CD8-positive, alpha-beta memory T cell (primary cell): ENCODE measurements around the gene HNRNPM. TPM values are rescaled to one million over a fixed set of nuclear protein-coding genes. Genes with fewer than 3 reads are reported as not detected.
A peak's percentile ranks its signal among the peaks of the same experiment; 100 is the strongest.
"Not testable (repeated sequence)": the region's sequence is repeated elsewhere in the genome, so short reads cannot be mapped to it uniquely, and the experiment has no call there.

ENCODE experiments used
- CTCF ChIA-PET: fragments of 350-600 bp; sonication (Branson Sonifier 250); formaldehyde crosslinking; loops from one replicate; lab custom pipeline; 2021; ENCODE audit warnings: antibody characterized with exemption; lab: Charles Lee
- POLR2A ChIA-PET: fragments of 350-600 bp; sonication (Branson Sonifier 250); formaldehyde crosslinking; loops from one replicate; lab custom pipeline; 2021; ENCODE audit warnings: antibody characterized with exemption; lab: Charles Lee
- DNase-seq, 5 donors: peaks; one replicate each; pipeline versions ENCODE4 v3.0.0 to v3.0.0-alpha.2; 2020 to 2022; ENCODE audit warnings: mixed read lengths in 1 of 5
- H3K27ac ChIP-seq: one replicate; pipeline ENCODE4 v1.7.0; 2013; ENCODE audit warnings: low read depth, mild to moderate bottlenecking, low read length, moderate library complexity
- H3K27me3 ChIP-seq: 2 replicates; pipeline ENCODE4 v1.7.0; 2013; ENCODE audit warnings: low read length, mild to moderate bottlenecking; ENCODE audit not compliant: insufficient read depth, poor library complexity, severe bottlenecking
- H3K36me3 ChIP-seq: 2 replicates; pipeline ENCODE4 v1.7.0; 2013; ENCODE audit warnings: mild to moderate bottlenecking, low read length, moderate library complexity; ENCODE audit not compliant: insufficient read depth
- H3K4me1 ChIP-seq: 2 replicates; pipeline ENCODE4 v1.7.0; 2013; ENCODE audit warnings: mild to moderate bottlenecking, low read length, moderate library complexity; ENCODE audit not compliant: insufficient read depth
- H3K4me3 ChIP-seq: 2 replicates; pipeline ENCODE4 v1.7.0; 2013; ENCODE audit warnings: mild to moderate bottlenecking, low read length
- H3K9me3 ChIP-seq: 2 replicates; pipeline ENCODE4 v1.7.0; 2013; ENCODE audit warnings: mild to moderate bottlenecking, low read length
- H3K27ac Mint-ChIP-seq, 8 donors: one replicate each; pipeline ENCODE4 v1.8.0; 2020 to 2021; ENCODE audit warnings: mixed read lengths in 8 of 8, mild to moderate bottlenecking in 6 of 8, inconsistent platforms in 3 of 8, moderate library complexity in 3 of 8
- H3K27me3 Mint-ChIP-seq, 2 donors: one replicate each; pipeline ENCODE4 v1.8.0; 2020 to 2021; ENCODE audit warnings: mixed read lengths in 2 of 2, mild to moderate bottlenecking in 1 of 2, moderate library complexity in 1 of 2
- H3K36me3 Mint-ChIP-seq, 3 donors: one replicate each; pipeline ENCODE4 v1.8.0; 2020 to 2021; ENCODE audit warnings: mixed read lengths in 3 of 3, inconsistent platforms in 1 of 3, mild to moderate bottlenecking in 1 of 3
- H3K4me1 Mint-ChIP-seq, 3 donors: one replicate each; pipeline ENCODE4 v1.8.0; 2020 to 2021; ENCODE audit warnings: mixed read lengths in 3 of 3, inconsistent platforms in 1 of 3, mild to moderate bottlenecking in 1 of 3
- H3K4me3 Mint-ChIP-seq, 7 donors: one replicate each; pipeline ENCODE4 v1.8.0; 2020 to 2021; ENCODE audit warnings: mixed read lengths in 7 of 7, mild to moderate bottlenecking in 6 of 7, moderate library complexity in 4 of 7, inconsistent platforms in 2 of 7
- H3K9me3 Mint-ChIP-seq, 5 donors: one replicate each; pipeline ENCODE4 v1.8.0; 2020 to 2022; ENCODE audit warnings: mixed read lengths in 5 of 5, mild to moderate bottlenecking in 3 of 5, moderate library complexity in 2 of 5, inconsistent platforms in 1 of 5
- polyA plus RNA-seq: library from polyadenylated mRNA; unstranded; fragments of 300-500 nt; fragmentation: Illumina TruSeq; gene quantifications from one replicate; pipeline ENCODE4 v1.2.3, GENCODE V29; 2021
- total RNA-seq, 2 experiments: library from RNA; stranded (reverse); gene quantifications; one replicate each; pipeline ENCODE4 v1.2.3, GENCODE V29; 2021

The HNRNPM gene
- total and polyA plus RNA-seq, 3 experiments from 2014 or later: 311 to 338 (median 336) TPM

DNA sequence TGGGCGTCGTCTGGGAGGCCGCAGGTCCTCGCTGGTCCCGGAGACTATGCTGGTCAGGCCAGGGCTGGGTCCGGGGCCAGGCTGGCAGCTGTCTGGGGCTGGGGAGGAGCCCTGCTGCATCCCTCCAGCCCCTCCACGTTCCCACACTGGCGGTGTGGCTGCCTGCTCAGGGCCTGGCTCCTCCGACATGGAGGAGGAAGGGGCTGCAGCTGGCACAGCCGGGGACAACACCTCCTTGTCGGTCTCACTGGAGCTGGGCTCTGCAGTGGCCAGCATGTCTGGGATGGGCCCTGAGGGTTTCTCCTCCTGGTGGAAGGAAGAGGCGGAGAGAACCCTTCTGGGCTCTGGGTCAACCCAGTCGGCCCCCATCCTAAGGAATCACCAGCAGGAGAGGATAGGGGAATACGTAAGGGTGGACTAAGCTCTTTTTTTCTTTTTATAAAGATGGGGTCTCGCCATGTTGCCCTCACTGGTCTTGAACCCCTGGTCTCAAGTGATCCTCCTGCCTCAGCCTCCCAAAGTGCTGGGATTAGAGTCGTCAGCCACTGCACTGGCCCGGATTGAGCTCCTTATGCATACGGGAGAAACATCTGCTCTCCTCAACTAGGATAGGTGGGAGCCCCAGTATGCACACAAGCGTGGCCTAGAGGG, 68.4 kb downstream of the HNRNPM start:
- Histone ChIP-seq H3K27ac (peak overlapping the region; percentile 83), H3K27me3 (no peaks in the 10 kb centered on the region), H3K36me3 (no peaks in the 10 kb centered on the region), H3K4me1 (peaks cover 57% of the 10 kb centered on the region), H3K4me3 (peak overlapping the region; percentile 68), H3K9me3 (no peaks in the 10 kb centered on the region)
- POLR2A ChIA-PET: interaction anchor here (0.7 to 3.0 kb wide), 15 partner anchors 8 to 100 kb away, joined by 3 to 15 read pairs (median 7); partner anchors contain the start of genes HNRNPM and MARCHF2
- Mint-ChIP-seq H3K36me3 (peaks cover 0 to 28% (median 2%) of the 10 kb centered on the region in 3 donors), H3K4me1 (peaks cover 40 to 55% (median 45%) of the 10 kb centered on the region in 3 donors), H3K27me3 (peaks cover 0 to 4% of the 10 kb centered on the region in 2 donors), H3K4me3 (peak overlapping the region; percentile 89 to 97 (median 93)), H3K9me3 (no peaks in the 10 kb centered on the region), H3K27ac (peak overlapping the region; percentile 94 to 99 (median 98))
- DNase-seq: no peak
- CTCF ChIA-PET: interaction anchor here (1.4 to 11.0 kb wide), 6 partner anchors 8 to 65 kb away, joined by 5 to 120 read pairs (median 8); partner anchors contain the start of gene MYO1F

DNA sequence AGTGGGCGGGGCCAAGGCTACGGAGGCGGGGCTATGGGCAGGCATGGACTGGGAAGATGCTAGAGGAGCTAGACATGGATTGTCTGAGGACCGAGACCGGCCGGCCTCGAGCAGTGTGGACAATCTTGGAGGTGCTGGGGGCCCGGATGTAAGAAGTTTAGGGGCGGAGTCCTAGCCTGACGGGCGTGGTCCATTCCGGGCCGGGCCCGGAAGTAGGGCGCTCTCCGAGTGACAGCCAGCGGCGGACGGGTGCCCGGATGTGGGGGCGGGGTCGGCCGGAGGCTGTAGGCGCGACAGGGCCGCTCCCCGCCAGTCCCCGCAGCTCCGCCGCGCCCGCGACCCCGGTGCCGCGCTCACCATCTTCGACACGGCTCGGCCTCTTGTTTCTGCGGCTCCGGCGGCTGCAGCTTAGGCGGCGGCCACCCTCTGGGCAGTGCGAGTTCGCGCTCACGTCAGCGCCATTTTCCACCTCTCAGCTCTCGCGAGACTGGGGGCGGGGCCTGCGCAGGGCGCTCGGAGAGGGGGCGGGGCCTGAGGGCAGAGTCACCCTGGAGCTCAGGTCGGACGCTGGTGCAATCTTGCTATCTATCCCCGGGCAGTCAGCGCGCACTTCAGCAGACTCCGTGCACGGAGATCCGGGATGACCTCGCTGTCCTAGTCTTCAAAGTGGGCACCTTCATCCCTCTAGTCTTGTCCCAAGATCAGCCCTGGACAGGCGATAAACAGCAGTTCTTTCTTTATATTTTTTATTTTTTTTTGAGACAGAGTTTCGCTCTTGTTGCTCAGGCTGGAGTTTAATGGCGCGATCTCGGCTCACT, 69.1 kb downstream of the HNRNPM start, which contains the start of gene ZNF414:
Gene ZNF414, minus strand, starts transcription at position 481 of the 818 bp plus-strand sequence. Its CDS starts 121 bp downstream, at position 360.
- peaks cover 46 to 62% (median 52%) of the 10 kb centered on the region in 3 donors for H3K4me1 Mint-ChIP-seq
- H3K4me3 Mint-ChIP-seq: peak within 1 kb of the TSS; percentile 89 to 97 (median 93)
- no peaks in the 10 kb centered on the region for H3K36me3 ChIP-seq
- H3K27me3 Mint-ChIP-seq: peaks cover 0 to 4% of the 10 kb centered on the region in 2 donors
- POLR2A ChIA-PET: interaction anchor here (0.6 to 3.0 kb wide), 19 partner anchors 8 to 124 kb away, joined by 3 to 15 read pairs (median 4); partner anchors contain the start of genes HNRNPM and MARCHF2
- H3K4me1 ChIP-seq: peaks cover 64% of the 10 kb centered on the region
- H3K9me3 ChIP-seq: no peaks in the 10 kb centered on the region
- DNase-seq: peak; percentile 94 to 98 (median 97)
- peaks cover 0 to 28% (median 2%) of the 10 kb centered on the region in 3 donors for H3K36me3 Mint-ChIP-seq
- no peaks in the 10 kb centered on the region for H3K9me3 Mint-ChIP-seq
- H3K4me3 ChIP-seq: peak within 1 kb of the TSS; percentile 68
- peak within 1 kb of the TSS; percentile 94 to 99 (median 98) for H3K27ac Mint-ChIP-seq
- CTCF ChIA-PET: interaction anchor here (0.9 to 11.0 kb wide), 10 partner anchors 9 to 101 kb away, joined by 3 to 120 read pairs (median 6); partner anchors contain the start of genes MARCHF2 and MYO1F
- peak within 1 kb of the TSS; percentile 83 for H3K27ac ChIP-seq
- no peaks in the 10 kb centered on the region for H3K27me3 ChIP-seq

DNA sequence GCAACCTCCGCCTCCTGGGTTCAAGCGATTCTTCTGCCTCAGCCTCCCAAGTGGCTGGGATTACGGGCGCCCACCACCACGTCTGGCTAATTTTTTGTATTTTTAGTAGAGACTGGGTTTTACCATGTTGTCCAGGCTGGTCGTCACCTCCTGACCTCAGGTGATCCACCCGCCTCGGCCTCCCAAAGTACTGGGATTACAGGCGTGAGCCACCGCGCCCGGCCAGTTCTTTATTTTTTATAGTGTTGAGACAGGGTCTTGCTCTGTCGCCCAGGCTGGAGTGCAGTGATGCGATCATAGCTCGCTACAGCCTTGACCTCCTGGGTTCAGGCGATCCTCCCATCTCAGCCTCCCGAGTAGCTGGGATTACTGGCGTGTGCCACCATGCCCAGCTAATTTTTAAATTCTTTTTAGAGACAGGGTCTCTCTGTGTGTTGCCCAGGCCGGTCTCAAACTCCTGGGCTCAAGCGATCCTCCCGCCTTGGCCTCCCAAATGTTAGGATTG, 69.8 kb downstream of the HNRNPM start:
- not testable (repeated sequence) for DNase-seq, H3K36me3 ChIP-seq, H3K9me3 ChIP-seq, H3K27me3 ChIP-seq, H3K27me3 Mint-ChIP-seq, H3K9me3 Mint-ChIP-seq
- peaks cover 47 to 66% (median 53%) of the 10 kb centered on the region in 3 donors for H3K4me1 Mint-ChIP-seq
- ChIA-PET POLR2A (interaction anchor here (0.6 to 3.0 kb wide), 14 partner anchors 8 to 125 kb away, joined by 3 to 15 read pairs (median 6); partner anchors contain the start of gene HNRNPM), CTCF (interaction anchor here (0.9 to 11.0 kb wide), 10 partner anchors 10 to 101 kb away, joined by 3 to 120 read pairs (median 5); partner anchors contain the start of genes MARCHF2 and MYO1F)
- H3K36me3 Mint-ChIP-seq: peaks cover 0 to 25% (median 2%) of the 10 kb centered on the region in 3 donors
- H3K27ac Mint-ChIP-seq: peak overlapping the region; percentile 94 to 99 (median 98)
- Histone ChIP-seq H3K4me1 (peaks cover 71% of the 10 kb centered on the region), H3K4me3 (peak overlapping the region; percentile 68), H3K27ac (peak overlapping the region; percentile 83)
- H3K4me3 Mint-ChIP-seq: peak overlapping the region; percentile 89 to 97 (median 93)

DNA sequence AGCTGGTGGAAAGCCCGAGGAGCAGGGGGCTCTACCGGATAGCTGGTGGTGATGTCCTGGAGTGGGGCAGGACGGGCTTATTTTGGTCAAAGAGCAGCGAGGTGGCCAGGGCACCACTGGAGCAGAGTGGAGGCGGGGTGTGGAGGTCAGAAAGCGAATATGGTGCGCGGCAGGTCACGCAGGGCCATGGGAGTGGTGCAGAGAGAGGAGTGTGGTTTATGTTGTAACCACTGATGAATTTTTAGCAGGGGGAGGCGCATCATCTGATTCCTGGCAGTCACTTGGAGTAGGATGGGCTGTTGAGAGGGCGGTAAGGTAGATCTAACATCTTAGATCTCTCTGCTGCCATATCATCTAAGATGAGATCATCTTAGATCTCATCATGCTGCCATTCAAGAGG, 70.5 kb downstream of the HNRNPM start:
- Mint-ChIP-seq H3K27ac (peak overlapping the region; percentile 94 to 99 (median 98)), H3K4me1 (peaks cover 47 to 70% (median 53%) of the 10 kb centered on the region in 3 donors), H3K9me3 (no peaks in the 10 kb centered on the region), H3K27me3 (peaks cover 0 to 4% of the 10 kb centered on the region in 2 donors), H3K4me3 (peak overlapping the region; percentile 72 to 97 (median 93)), H3K36me3 (peaks cover 0 to 26% (median 2%) of the 10 kb centered on the region in 3 donors)
- Histone ChIP-seq H3K4me1 (peaks cover 76% of the 10 kb centered on the region), H3K9me3 (no peaks in the 10 kb centered on the region), H3K27ac (peak overlapping the region; percentile 83), H3K27me3 (no peaks in the 10 kb centered on the region), H3K36me3 (no peaks in the 10 kb centered on the region), H3K4me3 (peak overlapping the region; percentile 37)
- DNase-seq: peak in 4 of 5 donors; percentile 35 to 75 (median 62)
- POLR2A ChIA-PET: interaction anchor here (1.5 to 3.0 kb wide), 5 partner anchors 10 to 71 kb away, joined by 4 to 14 read pairs (median 5); no protein-coding TSS in a partner anchor
- CTCF ChIA-PET: interaction anchor here (0.9 to 11.0 kb wide), 4 partner anchors 9 to 63 kb away, joined by 3 to 120 read pairs (median 10); partner anchors contain the start of gene MYO1F

DNA sequence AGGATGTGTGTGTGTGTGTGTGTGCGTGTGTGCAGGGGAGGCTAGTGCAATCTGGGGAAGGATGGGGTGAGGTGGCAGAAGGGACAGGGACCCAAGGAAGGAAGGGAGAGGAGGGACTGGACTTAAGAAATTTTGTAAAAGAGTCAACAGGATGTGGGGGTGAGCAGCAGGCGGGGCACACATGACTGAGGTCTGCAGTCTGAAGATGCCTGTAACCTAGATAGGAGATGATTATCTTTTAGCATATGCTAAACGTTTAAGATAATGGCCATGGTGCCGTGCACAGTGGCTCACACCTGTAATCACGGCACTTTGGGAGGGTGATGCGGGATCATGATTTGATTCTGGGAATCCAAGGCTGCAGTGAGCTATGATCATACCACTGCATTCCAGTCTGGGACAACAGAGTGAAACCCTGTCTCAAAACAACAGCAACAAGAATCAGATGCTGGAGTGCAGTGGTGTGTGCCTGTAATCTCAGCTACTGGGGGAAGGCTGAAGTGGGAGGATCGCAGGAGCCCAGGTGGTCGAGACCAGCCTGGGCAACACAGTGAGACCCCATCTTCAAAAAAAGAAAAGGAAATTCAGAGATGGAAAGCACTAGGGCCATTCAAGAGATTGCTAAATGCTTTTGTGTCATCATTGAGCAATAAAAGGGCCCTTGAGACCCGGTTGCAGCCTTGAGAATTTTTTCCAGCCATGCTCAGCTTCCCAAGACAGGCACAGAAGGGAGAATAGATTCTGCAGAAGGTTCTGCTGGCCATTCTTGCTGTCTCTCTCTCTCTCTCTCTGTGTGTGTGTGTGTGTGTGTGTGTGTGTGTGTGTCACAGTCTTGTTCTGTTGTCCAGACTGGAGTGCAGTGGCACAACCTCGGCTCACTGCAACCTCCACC, 73.0 kb downstream of the HNRNPM start:
- Histone ChIP-seq H3K36me3 (no peaks in the 10 kb centered on the region), H3K4me3 (peak overlapping the region; percentile 74), H3K4me1 (peaks cover 66% of the 10 kb centered on the region), H3K27ac (peak overlapping the region; percentile 71), H3K27me3 (no peaks in the 10 kb centered on the region), H3K9me3 (no peaks in the 10 kb centered on the region)
- ChIA-PET CTCF (interaction anchor here (1.2 to 11.0 kb wide), 6 partner anchors 11 to 164 kb away, joined by 3 to 120 read pairs (median 4); partner anchors contain the start of gene MYO1F), POLR2A (interaction anchor here (0.6 to 1.7 kb wide), 9 partner anchors 11 to 84 kb away, joined by 3 to 8 read pairs (median 3); no protein-coding TSS in a partner anchor)
- Mint-ChIP-seq H3K4me1 (peaks cover 43 to 65% (median 49%) of the 10 kb centered on the region in 3 donors), H3K36me3 (peaks cover 0 to 30% (median 2%) of the 10 kb centered on the region in 3 donors), H3K9me3 (no peaks in the 10 kb centered on the region), H3K27me3 (peaks cover 0 to 7% of the 10 kb centered on the region in 2 donors), H3K4me3 (peak overlapping the region; percentile 69 to 92 (median 80)), H3K27ac (peak overlapping the region; percentile 90 to 97 (median 96))
- DNase-seq: peak; percentile 32 to 81 (median 56)

DNA sequence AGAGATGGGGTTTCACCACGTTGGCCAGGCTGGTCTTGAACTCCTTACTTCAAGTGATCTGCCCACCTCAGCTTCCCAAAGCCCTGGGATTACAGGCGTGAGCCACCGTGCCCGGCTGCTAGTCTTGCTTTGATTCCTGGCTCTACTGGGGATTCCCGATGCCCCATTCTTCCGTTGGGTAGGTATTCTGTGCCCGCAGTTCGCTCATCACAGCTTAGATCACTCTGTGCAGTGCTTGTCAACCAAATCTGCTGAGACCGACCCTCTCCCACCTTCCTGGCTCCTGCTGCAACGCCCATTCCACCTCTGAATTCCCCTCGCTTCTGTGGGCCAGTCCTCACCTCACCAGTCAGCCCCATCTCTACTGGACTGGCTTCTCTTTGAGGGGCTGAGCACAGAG, 73.8 kb downstream of the HNRNPM start:
- Histone ChIP-seq H3K36me3 (no peaks in the 10 kb centered on the region), H3K4me3 (peak overlapping the region; percentile 74), H3K27ac (no peak overlapping the region), H3K9me3 (no peaks in the 10 kb centered on the region), H3K4me1 (peaks cover 59% of the 10 kb centered on the region), H3K27me3 (no peaks in the 10 kb centered on the region)
- Mint-ChIP-seq H3K27ac (peak overlapping the region; percentile 90 to 97 (median 96)), H3K27me3 (peaks cover 0 to 7% of the 10 kb centered on the region in 2 donors), H3K9me3 (no peaks in the 10 kb centered on the region), H3K4me1 (peaks cover 39 to 58% (median 45%) of the 10 kb centered on the region in 3 donors), H3K36me3 (peaks cover 0 to 32% (median 2%) of the 10 kb centered on the region in 3 donors), H3K4me3 (peak overlapping the region in 6 of 7 donors; percentile 23 to 89 (median 69))
- CTCF ChIA-PET: interaction anchor here (1.2 to 11.0 kb wide), 7 partner anchors 13 to 165 kb away, joined by 3 to 120 read pairs (median 4); partner anchors contain the start of gene MYO1F
- DNase-seq: no peak
- POLR2A ChIA-PET: interaction anchor here (0.6 to 1.7 kb wide), 7 partner anchors 11 to 105 kb away, joined by 3 to 8 read pairs (median 3); partner anchors contain the start of gene MARCHF2
